Measurements from ENCODE around the gene RAB20. TPM values are rescaled to one million over a fixed set of nuclear protein-coding genes. Genes with fewer than 3 reads are reported as not detected.

The RAB20 gene
- total RNA-seq, 1 experiment from 2014 or later, result 10.6 TPM

GRCh38 chr13:110590577-110590976 lies 29.1 kb upstream of the RAB20 start:
- POLR2A ChIA-PET, result no interaction called here
- Histone ChIP-seq H3K36me3 (ENCODE audit: control insufficient read depth in 1 of 2, insufficient read depth in 2 of 2, low read length in 2 of 2) (no peaks in the 10 kb centered on the region), H3K4me1 (ENCODE audit: control insufficient read depth in 1 of 2, insufficient read depth in 2 of 2, low read length in 2 of 2) (peaks cover 2 to 5% of the 10 kb centered on the region in 2 experiments; a peak in 2 of 4 replicates), H4K20me1 (ENCODE audit: insufficient read depth) (no peaks in the 10 kb centered on the region), H3K9ac (ENCODE audit: low read length) (no peak overlapping the region), H3K4me3 (replicated peaks in 1 of 2; ENCODE audit: low read depth in 1 of 2, low read length in 2 of 2) (no peak overlapping the region), H3K4me2 (ENCODE audit: low read length) (no peak overlapping the region), H3K9me3 (ENCODE audit: control insufficient read depth in 1 of 2, insufficient read depth in 1 of 2, low read depth in 1 of 2, low read length in 2 of 2) (no peaks in the 10 kb centered on the region), H3K27ac (ENCODE audit: low read depth, low read length) (no peak overlapping the region), H3K79me2 (ENCODE audit: insufficient read depth, low read length) (no peaks in the 10 kb centered on the region), H3K9me2 (ENCODE audit: insufficient read depth) (no peaks in the 10 kb centered on the region), H2AFZ (ENCODE audit: low read depth, low read length, poor library complexity, severe bottlenecking) (no peak overlapping the region), H3K27me3 (ENCODE audit: insufficient read depth, low read length) (no peaks in the 10 kb centered on the region)
- no TSS peak for BruUV-seq (replicated peaks)
- TF ChIP-seq EZH2phosphoT487 (IDR thresholded peaks at IDR 0.05; ENCODE audit: borderline replicate concordance) (no peak), POLR2A (IDR thresholded peaks at IDR 0.05; ENCODE audit: borderline replicate concordance, extremely low read depth, insufficient read depth, insufficient read length) (no peak), EGR1 (IDR thresholded peaks at IDR 0.05; ENCODE audit: low read depth) (no peak), EZH2 (IDR thresholded peaks at IDR 0.05) (no peak), CTCF (IDR thresholded peaks at IDR 0.05 in 2 of 3, conservative IDR thresholded peaks at IDR 0.05 in 1 of 3; ENCODE audit: borderline replicate concordance in 1 of 3, insufficient read depth in 1 of 3, low read depth in 2 of 3, low read length in 2 of 3) (no peak), REST (IDR thresholded peaks at IDR 0.05; ENCODE audit: low read depth) (no peak), CEBPB (IDR thresholded peaks at IDR 0.05; ENCODE audit: low read depth) (no peak), ZFX (IDR thresholded peaks at IDR 0.05) (no peak), YY1 (IDR thresholded peaks at IDR 0.05; ENCODE audit: extremely low read depth, insufficient replicate concordance, low read depth, low read length) (no peak), CBX3 (IDR thresholded peaks at IDR 0.05; ENCODE audit: low read depth) (no peak), JUND (IDR thresholded peaks at IDR 0.05) (no peak)
- DNase-seq (ENCODE audit: low read depth, low spot score) (no peak), ATAC-seq (no peak)
- CTCF ChIA-PET, result no interaction called here
- intact Hi-C loops (cut with micrococcal nuclease), result loop anchor here (10.0 kb wide), 2 partner anchors 136 to 464 kb away; no protein-coding TSS in a partner anchor
- RAD21 ChIA-PET (ENCODE audit: low non-redundant PET in 1 of 2, low total read pairs in 2 of 2, uncharacterized antibody in 2 of 2, unreplicated experiment in 2 of 2), result no interaction called here

Data from HCT116 (cell line).